GM04503 (cell line): ENCODE measurements around the gene UNKL.
"Not testable (repeated sequence)": the region's sequence is repeated elsewhere in the genome, so short reads cannot be mapped to it uniquely, and the experiment has no call there.

Experiments used
- DNase-seq: peaks from one replicate; pipeline ENCODE4 v3.0.0-alpha.2; 2012; ENCODE audit warnings: low read depth

The UNKL gene

DNA sequence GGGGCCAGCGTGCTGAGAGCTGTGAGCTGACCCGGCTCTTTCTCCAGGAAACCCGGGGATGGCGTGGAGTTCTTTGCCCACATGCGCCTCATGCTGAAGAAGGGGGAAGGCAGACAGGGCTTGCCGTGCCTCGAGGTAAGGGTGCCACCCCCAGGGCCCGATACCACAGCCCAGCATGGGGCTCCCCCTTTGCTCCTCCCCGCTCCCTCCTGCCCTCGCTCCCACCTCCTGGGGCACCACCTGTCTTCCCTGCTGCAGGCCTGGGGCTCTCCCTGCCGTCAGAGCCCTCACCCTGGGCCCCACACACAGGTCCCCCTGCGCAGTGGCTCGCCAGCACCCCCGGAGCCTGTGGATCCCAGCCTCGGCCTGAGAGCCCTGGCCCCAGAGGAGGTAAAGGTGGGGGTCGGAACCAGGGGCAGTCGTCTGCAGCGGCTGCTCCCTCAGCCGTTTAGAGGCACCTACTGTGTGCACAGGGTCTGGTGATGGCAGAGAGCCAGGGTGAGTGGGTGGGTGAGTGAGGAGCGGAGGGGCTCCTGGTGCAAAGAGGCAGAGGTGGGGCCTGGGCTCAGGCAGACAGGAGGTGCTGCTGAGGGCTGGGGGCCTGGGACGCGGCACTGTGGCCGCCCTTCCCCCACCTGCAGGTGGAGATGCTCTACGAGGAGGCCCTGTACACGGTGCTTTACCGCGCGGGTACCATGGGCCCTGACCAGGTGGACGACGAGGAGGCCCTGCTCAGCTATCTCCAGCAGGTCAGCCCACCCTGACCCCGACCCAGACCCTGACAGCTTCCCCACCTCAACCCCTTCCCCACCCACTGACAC, 75.4 kb downstream of the UNKL start:
- DNase-seq, result no peak

- DNase-seq, result no peak
Measured at GRCh38 chr16:1338119-1338730, 76.3 kb downstream of the UNKL start.

GRCh38 chr16:1337486-1337885, 77.0 kb downstream of the UNKL start:
- DNase-seq, result no peak

DNA sequence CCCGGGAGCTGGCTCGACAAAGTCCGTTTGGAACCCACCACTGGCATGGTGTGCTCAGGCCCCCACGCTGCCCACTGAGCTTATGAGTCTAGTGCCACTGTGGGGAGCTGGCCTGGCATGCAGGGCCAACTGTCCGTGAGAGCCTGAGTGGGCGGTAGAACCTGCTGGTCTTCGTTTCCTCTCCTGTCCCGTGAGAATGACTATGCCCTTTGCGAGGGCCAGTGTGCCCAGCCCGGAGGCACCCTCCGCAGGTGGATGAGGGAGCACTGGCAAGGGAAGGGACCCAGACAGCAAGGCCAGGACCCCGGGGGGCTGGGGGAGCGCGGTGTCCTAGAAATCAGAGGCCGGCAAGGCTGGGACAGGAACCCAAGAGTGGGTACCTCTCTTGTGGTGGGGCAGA, 77.9 kb downstream of the UNKL start:
- no peak for DNase-seq

- no peak for DNase-seq
Measured at GRCh38 chr16:1335996-1336395, 78.5 kb downstream of the UNKL start.

DNA sequence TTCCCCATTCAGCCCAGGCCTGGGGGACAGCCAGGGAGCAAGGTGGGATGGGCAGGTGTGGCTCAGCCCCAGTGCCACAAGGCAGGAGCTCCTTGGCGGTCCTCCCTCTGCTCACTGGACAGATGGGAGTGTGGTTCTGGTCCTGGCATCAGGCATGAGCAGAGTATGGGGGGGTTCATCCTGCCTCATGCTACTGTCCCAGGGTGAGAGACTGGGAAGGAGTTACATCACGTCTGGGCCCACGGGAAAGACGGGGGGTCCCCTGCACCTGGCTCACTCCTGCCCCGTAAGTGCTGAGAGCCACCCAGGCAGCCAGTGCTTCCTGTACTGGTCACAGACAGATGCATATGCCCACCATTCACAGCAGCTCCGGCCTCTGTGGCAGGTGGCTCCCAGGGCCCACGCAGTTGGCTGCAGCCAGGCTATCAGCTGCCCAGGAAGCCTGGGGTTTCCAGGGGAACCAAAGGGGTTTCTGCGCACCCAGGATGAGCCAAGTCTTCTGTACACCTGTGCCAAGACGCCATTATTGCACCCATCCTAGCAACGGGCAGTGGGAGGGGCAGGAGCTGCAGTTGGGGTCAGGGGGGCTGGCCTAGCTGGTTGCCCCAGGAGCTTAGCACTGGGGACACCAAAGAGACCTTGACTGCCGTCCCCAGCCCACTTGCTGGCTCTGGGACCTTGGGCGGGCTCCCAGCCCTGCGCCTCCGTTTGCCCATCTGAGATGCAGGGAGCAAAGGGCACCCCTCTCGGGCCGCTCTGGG, 79.1 kb downstream of the UNKL start:
- DNase-seq, result no peak

DNA sequence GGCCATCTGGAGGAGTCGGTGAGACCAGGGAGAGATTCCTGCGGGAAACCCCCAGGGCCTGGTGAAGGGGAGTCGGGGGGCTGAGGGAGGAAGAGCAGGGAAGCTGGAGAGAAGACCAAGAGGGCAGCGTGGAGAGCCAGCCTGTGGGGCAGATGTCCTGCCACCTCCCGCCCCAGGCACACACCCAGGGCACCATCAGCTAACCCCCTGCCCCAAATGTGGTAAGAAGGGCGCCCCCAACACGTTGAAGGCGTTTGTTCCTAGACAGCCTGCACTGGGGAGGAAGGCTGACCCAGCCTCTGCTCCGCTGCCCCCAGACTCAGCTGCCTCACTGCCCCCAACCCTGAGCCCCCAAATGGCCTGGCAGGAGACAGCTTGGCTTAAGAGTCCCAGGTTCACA, 79.8 kb downstream of the UNKL start:
- DNase-seq, result no peak

DNA sequence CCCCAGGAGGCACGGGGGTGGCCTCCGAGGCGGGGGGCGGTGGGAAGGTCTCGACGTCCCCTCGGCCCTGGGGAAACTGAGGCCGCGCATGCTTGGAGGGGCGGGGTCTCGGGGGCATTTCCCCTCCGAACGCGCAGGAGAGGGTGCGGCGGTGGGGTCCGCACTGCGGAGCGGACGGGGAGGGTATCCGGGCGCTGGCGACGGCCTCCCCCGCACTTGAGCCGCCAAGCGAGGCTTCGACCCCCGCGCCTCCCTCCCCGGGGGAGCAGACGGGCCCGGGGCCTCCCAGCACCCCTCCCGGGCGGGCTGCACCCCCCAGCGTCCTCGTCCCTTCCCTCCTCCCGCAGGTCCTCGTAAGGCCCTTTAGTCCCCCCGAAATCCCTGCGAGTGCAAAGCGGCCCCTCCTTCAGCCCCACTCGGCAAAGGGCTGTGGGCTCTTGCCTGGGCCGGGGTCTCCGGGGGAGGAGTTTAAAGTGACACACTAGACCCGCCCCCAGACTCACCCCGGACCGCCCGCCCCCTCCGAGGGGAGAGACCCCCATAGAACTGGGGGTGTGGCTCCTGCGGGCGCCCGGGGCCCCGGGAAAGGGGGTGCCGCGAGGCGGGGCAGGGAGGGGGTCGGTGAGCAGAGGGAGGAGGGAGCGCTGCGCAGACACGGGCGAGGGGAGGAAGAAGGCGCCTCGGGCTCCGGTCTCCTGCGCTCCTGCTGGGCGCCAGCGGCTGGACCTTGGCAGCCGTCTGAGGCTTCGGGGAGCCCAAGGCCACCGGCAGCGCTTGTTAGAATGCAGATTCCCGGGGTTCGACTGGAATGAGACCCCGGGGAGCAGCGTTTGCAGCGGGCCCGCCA, 80.4 kb downstream of the UNKL start:
- DNase-seq, result no peak

DNA sequence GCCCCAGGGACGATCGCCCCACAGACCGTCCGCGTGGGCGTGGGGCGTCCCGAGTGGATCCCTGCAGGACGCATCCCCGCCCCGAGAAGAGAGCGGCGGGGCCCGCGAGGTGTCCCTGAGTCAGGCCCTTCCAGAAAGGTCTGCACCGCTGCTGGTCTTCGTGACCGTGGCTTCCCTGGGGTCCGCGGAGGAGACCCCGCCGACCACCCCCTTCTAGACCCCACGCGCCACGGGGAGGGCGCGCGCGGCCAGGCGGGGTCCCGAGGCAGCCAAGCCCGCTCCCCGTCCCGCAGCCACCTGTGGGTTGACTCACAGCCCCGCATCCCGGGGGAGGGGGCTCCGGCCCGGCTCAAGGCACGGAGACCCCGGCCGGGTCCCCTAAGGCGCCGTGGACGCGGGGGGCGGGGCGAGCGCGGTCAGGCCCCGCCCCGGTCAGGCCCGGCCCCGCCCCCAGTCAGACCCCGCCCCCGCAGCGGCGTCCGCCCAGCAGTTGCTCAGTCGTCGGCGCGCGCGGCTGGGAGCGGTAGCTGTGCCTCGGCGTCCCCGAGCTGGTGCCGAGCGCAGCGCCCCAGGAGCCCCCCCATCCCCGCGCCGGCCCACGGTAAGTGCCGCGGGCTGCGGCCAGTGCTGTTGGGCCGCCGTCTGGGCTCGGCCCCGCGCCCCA, 81.2 kb downstream of the UNKL start, which contains the start of gene BAIAP3:
BAIAP3 (plus strand) TSS at position 497 of the 664 bp plus-strand sequence. CDS start 4,905 bp downstream, outside the sequence.
- DNase-seq, result no peak

DNA sequence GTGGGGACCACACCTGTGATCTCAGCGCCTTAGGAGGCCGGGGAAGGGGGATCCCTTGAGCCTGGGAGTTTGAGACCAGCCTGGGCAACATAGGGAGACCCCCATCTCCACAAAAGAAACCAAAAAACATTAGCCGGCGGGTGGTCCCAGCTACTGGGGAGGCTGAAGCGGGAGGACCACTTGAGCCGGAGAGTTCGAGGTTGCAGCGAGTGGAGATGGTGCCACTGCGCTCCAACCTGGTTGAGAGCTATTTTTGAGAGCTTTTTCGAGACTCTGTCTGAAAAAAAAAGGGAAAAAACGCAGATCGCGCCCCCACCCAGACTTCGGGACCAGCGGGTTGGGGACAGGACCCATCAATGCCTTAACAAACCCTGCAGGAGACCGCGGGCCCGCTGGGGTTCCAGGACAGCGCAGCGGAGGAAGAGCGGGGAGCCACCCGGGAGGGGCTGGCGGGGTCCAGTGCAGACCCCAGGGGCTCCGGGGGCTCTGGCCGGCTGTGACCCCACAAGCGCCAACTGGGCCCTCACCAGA, 81.8 kb downstream of the UNKL start:
- no peak for DNase-seq

- no peak for DNase-seq
Measured at GRCh38 chr16:1331712-1332617, 82.5 kb downstream of the UNKL start.

DNA sequence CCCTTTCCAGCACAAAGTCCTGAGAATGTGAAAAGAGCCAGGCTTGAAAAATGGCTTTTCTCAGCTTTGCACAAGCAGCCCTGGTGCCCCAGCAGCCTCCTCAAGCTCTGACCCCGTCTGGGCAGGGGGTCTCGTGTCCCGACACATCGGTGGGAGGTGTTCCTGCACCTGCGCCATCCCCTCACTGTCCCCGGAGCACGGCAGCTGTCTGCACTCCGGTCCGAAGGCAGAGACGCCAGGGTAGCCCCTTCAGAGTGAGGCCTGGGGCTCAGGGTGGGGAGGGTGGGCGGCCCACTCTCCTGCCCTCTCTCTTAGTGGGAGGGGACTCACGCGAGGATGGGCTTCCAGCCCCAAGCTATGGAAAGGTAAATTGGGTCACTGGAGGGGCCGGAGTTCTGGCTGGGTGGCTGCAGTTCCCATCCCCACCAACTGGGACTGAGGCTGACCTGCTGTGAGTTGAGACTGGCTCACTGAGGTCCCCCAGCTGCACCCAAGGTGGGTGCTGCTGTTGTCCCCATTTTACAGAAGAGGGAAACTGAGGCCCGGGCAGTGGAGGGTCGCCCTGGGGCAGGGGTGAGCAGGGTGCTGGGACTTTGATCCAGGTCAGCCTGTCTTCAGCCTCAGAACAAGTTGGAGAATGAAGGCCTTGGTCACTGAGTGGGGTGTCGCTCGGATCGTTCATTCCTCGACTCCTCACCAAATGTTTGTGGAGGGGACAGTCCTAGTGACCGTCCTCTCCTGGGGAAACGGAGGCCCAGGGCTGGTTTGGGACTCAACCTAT, 83.4 kb downstream of the UNKL start:
- DNase-seq, result no peak

DNA sequence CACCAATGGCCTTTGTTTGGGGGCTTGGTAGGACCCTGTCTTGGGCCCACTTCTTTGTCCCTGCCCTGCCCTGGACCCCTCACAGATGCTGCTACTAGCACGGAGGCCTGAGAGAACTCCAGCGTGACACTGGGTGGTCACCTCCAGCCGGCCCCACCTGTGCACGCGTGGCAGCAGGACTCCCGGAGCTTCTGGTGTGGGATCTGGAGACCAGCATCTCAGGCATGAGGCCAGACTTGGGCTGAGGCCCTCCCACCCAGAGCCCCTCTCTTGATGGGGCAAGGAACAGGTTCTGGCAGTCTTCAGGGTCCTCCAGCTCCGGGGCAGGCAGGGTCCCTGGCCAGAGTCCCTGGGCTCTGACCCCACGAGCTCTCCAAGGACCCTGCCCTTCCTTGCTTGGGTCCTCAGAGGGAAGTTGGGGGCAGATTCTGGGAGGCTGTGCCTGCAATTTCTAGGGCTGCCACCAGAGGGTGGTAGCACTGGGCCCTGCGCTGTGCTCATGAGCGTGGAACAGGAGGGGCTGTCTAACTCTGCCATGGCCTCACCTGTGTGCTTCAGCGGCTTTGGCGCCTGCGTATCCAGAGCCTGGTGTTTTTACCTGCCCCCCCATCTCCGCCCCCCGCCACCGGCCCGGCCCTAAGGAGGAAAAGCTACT, 84.1 kb downstream of the UNKL start:
- no peak for DNase-seq

DNA sequence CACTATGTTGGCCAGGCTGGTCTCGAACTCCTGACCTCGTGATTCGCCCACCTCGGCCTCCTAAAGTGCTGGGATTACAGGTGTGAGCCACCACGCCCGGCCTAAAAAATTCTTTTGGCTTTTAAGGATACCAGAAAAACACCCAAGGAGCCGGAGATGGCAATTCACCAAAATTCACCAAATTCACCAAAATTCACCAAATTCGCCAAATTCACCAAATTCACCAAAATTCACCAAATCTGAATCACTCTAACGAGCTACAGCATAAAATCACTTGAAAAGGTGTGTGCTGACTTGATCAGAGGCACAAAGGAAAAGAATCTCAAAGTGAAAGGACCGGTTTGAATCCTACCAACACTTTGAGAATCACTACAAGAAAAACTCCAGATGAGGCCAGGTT, 85.5 kb downstream of the UNKL start:
- not testable (repeated sequence) for DNase-seq

- not testable (repeated sequence) for DNase-seq
Measured at GRCh38 chr16:1328136-1328535, 86.4 kb downstream of the UNKL start.

DNA sequence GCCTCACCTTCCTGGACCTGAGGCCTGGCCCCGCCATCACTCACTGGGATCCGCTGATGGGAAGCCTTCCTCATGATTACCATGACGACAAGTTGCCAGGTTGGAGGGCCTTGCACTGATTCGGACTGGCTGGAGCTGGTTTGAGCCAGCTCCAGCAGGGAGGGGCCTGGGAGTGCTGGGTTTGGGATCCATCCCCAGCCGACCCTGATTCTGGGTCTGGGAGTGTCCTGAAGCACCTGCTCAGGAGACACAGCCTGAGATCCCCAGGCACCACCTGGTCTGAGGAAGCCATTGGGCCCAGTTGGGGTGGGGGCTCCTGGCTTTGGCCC, 86.9 kb downstream of the UNKL start:
- DNase-seq, result no peak

DNA sequence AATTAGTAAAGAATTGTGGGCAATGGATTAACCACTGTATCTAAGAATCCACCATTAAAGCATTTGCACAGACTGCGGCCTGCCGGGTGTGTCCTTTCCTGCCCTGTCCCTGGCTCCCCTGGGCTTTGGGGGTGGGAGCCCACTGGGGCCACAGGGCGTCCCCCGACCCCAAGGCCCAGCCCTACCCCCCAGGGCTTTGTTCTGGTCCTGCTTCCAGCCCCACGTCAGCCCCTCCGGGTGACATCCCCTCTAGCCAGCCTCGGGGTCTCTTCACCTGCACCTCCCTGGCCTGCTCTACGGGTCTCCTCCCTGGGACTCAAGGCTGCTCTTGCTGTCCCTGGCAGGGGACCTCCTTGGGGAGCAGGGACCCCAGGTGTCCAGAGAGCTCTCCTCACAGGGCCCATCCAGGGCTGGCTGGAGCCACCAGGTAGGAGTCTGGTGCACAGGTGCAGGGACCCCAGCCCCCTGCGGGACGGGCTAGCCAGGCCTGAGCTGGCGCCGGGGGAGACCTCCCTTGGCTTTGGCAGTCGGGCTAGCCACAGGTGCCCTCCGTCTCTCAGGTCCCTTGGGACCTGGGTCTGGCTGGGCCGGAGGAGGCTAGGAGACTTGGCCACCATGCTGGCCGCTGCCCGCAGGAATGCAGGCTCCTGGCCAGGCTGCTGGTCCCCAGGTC, 87.4 kb downstream of the UNKL start:
- DNase-seq, result no peak

DNA sequence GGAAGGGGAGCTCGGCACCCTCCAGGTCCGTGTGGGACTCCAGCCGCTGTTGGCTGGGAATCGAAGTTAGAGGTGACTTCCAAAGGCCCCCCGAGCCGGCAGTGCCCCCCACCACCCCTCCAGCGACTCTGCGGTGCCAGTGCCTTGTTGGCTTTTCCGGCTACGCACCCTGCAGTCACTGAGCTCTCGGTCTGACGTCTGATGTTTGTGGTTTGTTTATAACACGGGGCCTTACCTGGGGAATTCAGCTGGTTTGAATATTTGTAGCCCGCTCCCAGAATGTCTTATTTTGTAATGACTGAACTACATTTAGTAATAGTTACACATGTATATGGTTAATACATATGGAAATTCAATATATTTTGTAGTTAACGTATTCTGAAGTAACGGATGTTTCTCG, 88.1 kb downstream of the UNKL start:
- DNase-seq, result no peak
